K562 (cell line): Measurements from ENCODE around the gene ZNF484. TPM values are rescaled to one million over a fixed set of nuclear protein-coding genes. Genes with fewer than 3 reads are reported as not detected.
"Not testable (repeated sequence)": the region's sequence is repeated elsewhere in the genome, so short reads cannot be mapped to it uniquely, and the experiment has no call there.

ENCODE experiments used
- ATAC-seq: fragments of 200-7000 bp; cut with Tn5 transposase; 3 replicates; pipeline ENCODE4 v1.9.1; 2020; ENCODE audit warnings: moderate library complexity
- BruUV-seq: library from RNA; stranded (reverse); fragments of 400-500 nt; replicated peaks from 2 replicates; lab custom pipeline; 2021; lab: Mats Ljungman, UMichigan
- CTCF ChIA-PET: fragments of 300-600 bp; formaldehyde crosslinking; extraction: SDS; loops from one replicate; lab custom pipeline; 2021; ENCODE audit warnings: low intra/inter-chr PET ratio; lab: Yijun Ruan, JAX
- POLR2A ChIA-PET: fragments of 300-600, 350-650 bp; sonication (Branson Sonifier 250); formaldehyde crosslinking; extraction: SDS; loops from one replicate; lab custom pipeline; 2021; ENCODE audit warnings: antibody characterized with exemption, inconsistent platforms; lab: Yijun Ruan, JAX
- DNase-seq, 4 experiments: peaks; one replicate each; pipeline versions ENCODE4 v3.0.0 to v3.0.0-alpha.2; 2011 to 2018; ENCODE audit warnings: low spot score in 3 of 4, mixed read lengths in 3 of 4; ENCODE audit errors: extremely low read depth in 1 of 4
- FAIRE-seq: peaks from 2 replicates; lab custom pipeline; 2011; peaks lifted over from hg19 to GRCh38; lab: Jason Lieb, UNC
- H2AFZ ChIP-seq: 2 replicates; pipeline ENCODE4 v1.6.0; 2011; ENCODE audit warnings: low read depth, low read length, control low read depth, inconsistent platforms
- H3K27ac ChIP-seq: fragments of 200-600 bp; 3 replicates; pipeline ENCODE4 v1.8.0; 2011; ENCODE audit warnings: low read depth, mild to moderate bottlenecking, control low read depth, inconsistent platforms, low read length, moderate library complexity, mixed read lengths; ENCODE audit errors: extremely low read depth
- H3K27me3 ChIP-seq, 2 experiments: fragments of 300-600 bp in 1 of 2; 2 replicates in 1 of 2; 3 replicates in 1 of 2; pipeline versions ENCODE4 v1.6.0 to v1.8.0; 2011; ENCODE audit warnings: inconsistent platforms in 2 of 2, low read length in 2 of 2, mild to moderate bottlenecking in 1 of 2, mixed read lengths in 1 of 2, moderate library complexity in 1 of 2; ENCODE audit not compliant: control insufficient read depth in 2 of 2, insufficient read depth in 2 of 2
- H3K36me3 ChIP-seq: fragments of 300-600 bp; 3 replicates; pipeline ENCODE4 v1.8.0; 2011; ENCODE audit warnings: mild to moderate bottlenecking, low read length, inconsistent platforms; ENCODE audit not compliant: control insufficient read depth, insufficient read depth
- H3K4me1 ChIP-seq, 2 experiments: fragments of 200-600 bp in 1 of 2; replicated peaks in 1 of 2; 2 replicates in 1 of 2; 3 replicates in 1 of 2; pipeline versions ENCODE4 v1.5.1 to v1.8.0; 2011; ENCODE audit warnings: inconsistent platforms in 2 of 2, low read length in 2 of 2, mild to moderate bottlenecking in 1 of 2, mixed read lengths in 1 of 2, moderate library complexity in 1 of 2; ENCODE audit not compliant: control insufficient read depth in 2 of 2, insufficient read depth in 2 of 2
- H3K4me2 ChIP-seq: 2 replicates; pipeline ENCODE4 v1.6.1; 2011; ENCODE audit warnings: low read length, control low read depth, inconsistent platforms, mixed read lengths; ENCODE audit not compliant: insufficient read depth
- H3K4me3 ChIP-seq: fragments of 200-600 bp; sonication (generic), shearing (Covaris generic); 2 replicates; pipeline ENCODE4 v1.5.1; 2016; ENCODE audit warnings: control low read depth, inconsistent platforms
- H3K79me2 ChIP-seq: fragments of 200-600 bp; 3 replicates; pipeline ENCODE4 v1.8.0; 2011; ENCODE audit warnings: low read length, inconsistent platforms; ENCODE audit not compliant: control insufficient read depth, insufficient read depth
- H3K9ac ChIP-seq, 2 experiments: 2 replicates each; pipeline versions ENCODE4 v1.6.0 to v1.6.1; 2011; ENCODE audit warnings: low read depth in 2 of 2, low read length in 2 of 2, control low read depth in 1 of 2, inconsistent platforms in 1 of 2, mild to moderate bottlenecking in 1 of 2, mixed read lengths in 1 of 2; ENCODE audit not compliant: insufficient read depth in 1 of 2
- H3K9me1 ChIP-seq: one replicate; pipeline ENCODE4 v1.6.0; 2011; ENCODE audit warnings: inconsistent platforms, mild to moderate bottlenecking, low read length, moderate library complexity; ENCODE audit not compliant: control insufficient read depth, insufficient read depth
- H3K9me3 ChIP-seq: replicated peaks from 2 replicates; pipeline ENCODE4 v1.5.1; 2011; ENCODE audit warnings: low read depth, low read length, inconsistent platforms; ENCODE audit not compliant: control insufficient read depth, insufficient read depth
- H4K20me1 ChIP-seq: replicated peaks from 2 replicates; pipeline ENCODE4 v1.6.1; 2011; ENCODE audit warnings: low read length, inconsistent platforms, mixed read lengths; ENCODE audit not compliant: control insufficient read depth, insufficient read depth
- AFF1 ChIP-seq, 2 experiments: fragments of 450-650 bp; IDR thresholded peaks; 2 replicates each; pipeline ENCODE4 v1.6.1; 2018; ENCODE audit warnings: mild to moderate bottlenecking in 2 of 2, low read depth in 1 of 2; ENCODE audit not compliant: partially characterized antibody in 2 of 2
- CEBPZ ChIP-seq: fragments of 150-350 bp; IDR thresholded peaks from 2 replicates; pipeline ENCODE4 v1.6.1; 2014; ENCODE audit warnings: low read depth, mild to moderate bottlenecking, low read length, borderline replicate concordance
- ETV1 ChIP-seq: fragments of 450-650 bp; conservative IDR thresholded peaks from 2 replicates; pipeline ENCODE4 v1.6.1; 2016; ENCODE audit warnings: missing genetic modification characterization, control low read depth, low read depth, missing compliant biosample characterization
- HMGN3 ChIP-seq: IDR thresholded peaks from 2 replicates; pipeline ENCODE4 v1.6.1; 2011; ENCODE audit warnings: borderline replicate concordance, low read depth, mild to moderate bottlenecking, mixed read lengths, low read length; ENCODE audit not compliant: insufficient read length; ENCODE audit errors: extremely low read depth
- JUN ChIP-seq, 2 experiments: sonication (generic) in 1 of 2; formaldehyde crosslinking in 1 of 2; IDR thresholded peaks; 2 replicates each; pipeline versions ENCODE4 v1.6.1 to v1.8.0; 2012 to 2022; ENCODE audit warnings: borderline replicate concordance in 2 of 2, mild to moderate bottlenecking in 2 of 2, improper control_type of control experiment in 1 of 2, low read depth in 1 of 2, low read length in 1 of 2, missing genetic modification reagents in 1 of 2
- MCM3 ChIP-seq: fragments of 450-650 bp; IDR thresholded peaks from 2 replicates; pipeline ENCODE4 v1.6.1; 2016
- MEF2D ChIP-seq: conservative IDR thresholded peaks from 2 replicates; pipeline ENCODE4 v1.6.1; 2016; ENCODE audit warnings: low read depth, missing genetic modification characterization, missing compliant biosample characterization
- PTTG1 ChIP-seq: fragments of 450-650 bp; IDR thresholded peaks from 2 replicates; pipeline ENCODE4 v1.6.1; 2016; ENCODE audit warnings: low read depth, mild to moderate bottlenecking, missing genetic modification characterization, missing compliant biosample characterization
- SMARCA5 ChIP-seq: fragments of 450-650 bp; IDR thresholded peaks from 2 replicates; pipeline ENCODE4 v1.6.1; 2016
- ZNF512 ChIP-seq: IDR thresholded peaks from 2 replicates; pipeline ENCODE4 v1.6.1; 2016; ENCODE audit warnings: missing genetic modification characterization, missing compliant biosample characterization
- WGBS: fragments of 100-300 bp; shearing (Covaris generic); methylation state at CpG from one replicate; pipeline ENCODE4 v1.1.6; 2016; ENCODE audit warnings: low coverage, mixed read lengths; ENCODE audit not compliant: insufficient coverage; ENCODE audit errors: missing lambda C conversion rate; 5-methylcytosine and 5-hydroxymethylcytosine counted together
- in situ Hi-C: fragments of 300-500 bp; cut with MboI; formaldehyde crosslinking; loops from 4 replicates; pipeline ENCODE4 v1.15.0; 2018; ENCODE audit warnings: inconsistent platforms, mixed read lengths
- intact Hi-C: fragments of 100-400 bp; cut with micrococcal nuclease; formaldehyde crosslinking; loops from 2 replicates; pipeline ENCODE4 v1.14.2; 2022
- polyA plus RNA-seq, 8 experiments: library from polyadenylated mRNA; depleted of rRNA in 4 of 8; stranded (reverse) in 5 of 8; unstranded in 3 of 8; fragments of >200 nt; fragmentation: Nextera tagmentation in 2 of 8; fragmentation: Illumina TruSeq in 1 of 8; extraction: Ambion mirVana in 2 of 8; extraction: Trizol in 1 of 8; gene quantifications; 2 replicates each; pipeline versions ENCODE4 v1.2.1 to v1.2.3, GENCODE V29; 2011 to 2014; ENCODE audit warnings: inconsistent platforms in 1 of 8, missing spikeins in 1 of 8
- total RNA-seq, 7 experiments: library from RNA; depleted of rRNA in 6 of 7; stranded (reverse); fragments of >200 nt in 6 of 7; fragmentation: Illumina TruSeq in 2 of 7; extraction: Trizol in 2 of 7; gene quantifications; 2 replicates each; pipeline versions ENCODE4 v1.2.1 to v1.2.3, GENCODE V29; 2011 to 2021; ENCODE audit warnings: low replicate concordance in 1 of 7

ZNF484 gene
- total and polyA plus RNA-seq, 9 of the 15 experiments (the other 6 are each of a cell fraction or from before 2014, with no cell fraction given) = 1.1 to 5.8 (median 2.5) TPM

- TF ChIP-seq HMGN3 (no peak), ETV1 (no peak), MCM3 (no peak), AFF1 (IDR thresholded peaks at IDR 0.05; ENCODE audit: low read depth in 1 of 2, partially characterized antibody in 2 of 2) (no peak), ZNF512 (tag) (no peak), CEBPZ (no peak), JUN (IDR thresholded peaks at IDR 0.05; ENCODE audit: borderline replicate concordance, low read depth, low read length) (no peak), JUN (CRISPR knock-in tag; IDR thresholded peaks at IDR 0.05; ENCODE audit: borderline replicate concordance) (no peak), SMARCA5 (no peak), PTTG1 (tag) (no peak), MEF2D (no peak)
Observed at GRCh38 chr9:92798358-92798757, 79.5 kb downstream of the ZNF484 start (continued).

- H3K79me2 ChIP-seq, H3K4me2 ChIP-seq, H3K4me1 ChIP-seq, FAIRE-seq, H3K36me3 ChIP-seq, BruUV-seq, DNase-seq, H3K27ac ChIP-seq, CTCF ChIA-PET, H3K9me1 ChIP-seq, H4K20me1 ChIP-seq, H2AFZ ChIP-seq, ATAC-seq, H3K9me3 ChIP-seq, H3K4me3 ChIP-seq, H3K9ac ChIP-seq: not testable (repeated sequence)
- intact Hi-C loops (loop anchor here (10.0 kb wide), 1 partner anchor 162 kb away; no protein-coding TSS in a partner anchor), in situ Hi-C loops (loop anchor here (10.0 kb wide), 1 partner anchor 662 kb away; no protein-coding TSS in a partner anchor)
- 0% methylated on average over 9 of the region's 9 CpGs for WGBS
- POLR2A ChIA-PET = interaction anchor here (0.6 kb wide), 1 partner anchor 32 kb away, joined by 3 read pairs; no protein-coding TSS in a partner anchor
- H3K27me3 ChIP-seq = peaks cover 23 to 65% of the 10 kb centered on the region in 2 experiments; a peak in 4 of 5 replicates
Observed at GRCh38 chr9:92796337-92796804, 81.5 kb downstream of the ZNF484 start.
